GM12878 (cell line): ENCODE measurements around the gene TBC1D10A. TPM values are rescaled to one million over a fixed set of nuclear protein-coding genes. Genes with fewer than 3 reads are reported as not detected.

ENCODE experiments used
- ATAC-seq: fragments of 200-7000 bp; cut with Tn5 transposase; 3 replicates; pipeline ENCODE4 v1.9.1; 2020; ENCODE audit warnings: mild to moderate bottlenecking, moderate library complexity
- BruUV-seq: library from RNA; stranded (reverse); fragments of 400-500 nt; replicated peaks from 2 replicates; lab custom pipeline; 2021; lab: Mats Ljungman, UMichigan
- CTCF ChIA-PET: fragments of 300-600 bp; sonication (Branson Sonifier 250); formaldehyde crosslinking; extraction: SDS; loops from one replicate; lab custom pipeline; 2021; ENCODE audit warnings: inconsistent platforms; lab: Yijun Ruan, JAX
- POLR2A ChIA-PET: fragments of 350-600 bp; formaldehyde crosslinking; extraction: SDS; loops from one replicate; lab custom pipeline; 2021; ENCODE audit warnings: inconsistent platforms; lab: Charles Lee
- RAD21 ChIA-PET: fragments of 300-600 bp; sonication (Branson Sonifier 250); formaldehyde crosslinking; loops from one replicate; lab custom pipeline; 2023; ENCODE audit warnings: antibody characterized with exemption; ENCODE audit not compliant: unreplicated experiment; lab: Charles Lee
- SMC1A ChIA-PET: fragments of 300-600 bp; sonication (Branson Sonifier 250); formaldehyde crosslinking; loops from one replicate; lab custom pipeline; 2023; ENCODE audit not compliant: unreplicated experiment, uncharacterized antibody; lab: Charles Lee
- DNase-seq: peaks from one replicate; pipeline ENCODE4 v3.0.0-alpha.2; 2011; ENCODE audit warnings: low read depth, low spot score
- FAIRE-seq: peaks from 3 replicates; lab custom pipeline; 2011; peaks lifted over from hg19 to GRCh38; lab: Jason Lieb, UNC
- H2AFZ ChIP-seq: 2 replicates; pipeline ENCODE4 v1.6.0; 2011; ENCODE audit warnings: low read depth, low read length, control low read depth; ENCODE audit not compliant: control insufficient read depth
- H3K27ac ChIP-seq: 2 replicates; pipeline ENCODE4 v1.5.1; 2011; ENCODE audit warnings: control low read depth; ENCODE audit not compliant: control insufficient read depth, insufficient read depth
- H3K27me3 ChIP-seq, 2 experiments: replicated peaks in 1 of 2; 2 replicates each; pipeline versions ENCODE4 v1.6.0 to v1.6.1; 2011; ENCODE audit warnings: low read length in 1 of 2; ENCODE audit not compliant: control insufficient read depth in 2 of 2, insufficient read depth in 2 of 2
- H3K36me3 ChIP-seq, 2 experiments: 2 replicates each; pipeline ENCODE4 v1.5.1; 2011; ENCODE audit warnings: low read length in 1 of 2; ENCODE audit not compliant: control insufficient read depth in 2 of 2, insufficient read depth in 2 of 2
- H3K4me1 ChIP-seq: 2 replicates; pipeline ENCODE4 v1.6.1; 2011; ENCODE audit warnings: mild to moderate bottlenecking, low read length, moderate library complexity, mixed read lengths; ENCODE audit not compliant: control insufficient read depth, insufficient read depth
- H3K4me2 ChIP-seq: 2 replicates; pipeline ENCODE4 v1.6.0; 2011; ENCODE audit warnings: control low read depth; ENCODE audit not compliant: control insufficient read depth, insufficient read depth
- H3K4me3 ChIP-seq: fragments of 200-600 bp; sonication (generic); 2 replicates; pipeline ENCODE4 v1.5.1; 2016
- H3K79me2 ChIP-seq: 2 replicates; pipeline ENCODE4 v1.6.0; 2011; ENCODE audit warnings: low read length; ENCODE audit not compliant: control insufficient read depth, insufficient read depth
- H3K9ac ChIP-seq: 2 replicates; pipeline ENCODE4 v1.8.0; 2011; ENCODE audit warnings: low read length, control low read depth, mixed read lengths; ENCODE audit not compliant: control insufficient read depth, insufficient read depth
- H3K9me3 ChIP-seq: replicated peaks from 3 replicates; pipeline ENCODE4 v1.5.1; 2011; ENCODE audit warnings: mild to moderate bottlenecking, low read length; ENCODE audit not compliant: control insufficient read depth, insufficient read depth
- H4K20me1 ChIP-seq: 2 replicates; pipeline ENCODE4 v1.6.0; 2011; ENCODE audit not compliant: control insufficient read depth, insufficient read depth
- CBX5 ChIP-seq: sonication (generic); IDR thresholded peaks from 2 replicates; pipeline ENCODE4 v1.6.1; 2016; ENCODE audit warnings: low read depth, moderate library complexity, mild to moderate bottlenecking, inconsistent platforms
- FOS ChIP-seq: IDR thresholded peaks from 3 replicates; pipeline ENCODE4 v1.6.1; 2011; ENCODE audit warnings: borderline replicate concordance; ENCODE audit not compliant: insufficient read length; ENCODE audit errors: extremely low read depth
- LARP7 ChIP-seq: fragments of 450-650 bp; IDR thresholded peaks from 2 replicates; pipeline ENCODE4 v1.6.1; 2017; ENCODE audit warnings: mild to moderate bottlenecking
- NFYB ChIP-seq: IDR thresholded peaks from 2 replicates; pipeline ENCODE4 v1.6.1; 2011; ENCODE audit warnings: low read depth, mild to moderate bottlenecking, low read length, improper control_type of control experiment, moderate library complexity; ENCODE audit not compliant: insufficient read depth
- NR2F1 ChIP-seq: fragments of 450-650 bp; conservative IDR thresholded peaks from 2 replicates; pipeline ENCODE4 v1.6.1; 2017; ENCODE audit warnings: mild to moderate bottlenecking
- RBBP5 ChIP-seq: fragments of 200-600 bp; sonication (generic); conservative IDR thresholded peaks from 2 replicates; pipeline ENCODE4 v1.6.1; 2016
- RUNX3 ChIP-seq: IDR thresholded peaks from 2 replicates; pipeline ENCODE4 v1.6.1; 2012; ENCODE audit warnings: low read length, inconsistent platforms
- SIN3A ChIP-seq: IDR thresholded peaks from 2 replicates; pipeline ENCODE4 v1.6.1; 2012; ENCODE audit warnings: low read depth, low read length, improper control_type of control experiment
- SIX5 ChIP-seq: IDR thresholded peaks from 2 replicates; pipeline ENCODE4 v1.6.1; 2011; ENCODE audit warnings: mild to moderate bottlenecking, low read depth, low read length, moderate library complexity; ENCODE audit not compliant: severe bottlenecking
- SMAD1 ChIP-seq: fragments of 450-650 bp; IDR thresholded peaks from 2 replicates; pipeline ENCODE4 v1.6.1; 2018; ENCODE audit warnings: mild to moderate bottlenecking, low read depth; ENCODE audit not compliant: partially characterized antibody
- TCF7 ChIP-seq: IDR thresholded peaks from 2 replicates; pipeline ENCODE4 v1.6.1; 2014; ENCODE audit warnings: antibody characterized with exemption, borderline replicate concordance
- WRNIP1 ChIP-seq: IDR thresholded peaks from 2 replicates; pipeline ENCODE4 v1.6.1; 2011; ENCODE audit warnings: low read depth, low read length, improper control_type of control experiment, borderline replicate concordance
- YBX1 ChIP-seq: fragments of 450-650 bp; IDR thresholded peaks from 2 replicates; pipeline ENCODE4 v1.6.1; 2016; ENCODE audit warnings: antibody characterized with exemption
- ZNF622 ChIP-seq: fragments of 450-650 bp; IDR thresholded peaks from 2 replicates; pipeline ENCODE4 v1.6.1; 2017; ENCODE audit warnings: mild to moderate bottlenecking, inconsistent platforms
- WGBS: methylation state at CpG from one replicate; pipeline ENCODE4 v1.1.6; 2016; ENCODE audit warnings: low lambda C conversion rate; ENCODE audit not compliant: insufficient replicate concordance, insufficient coverage; ENCODE audit errors: missing lambda C conversion rate; 5-methylcytosine and 5-hydroxymethylcytosine counted together
- in situ Hi-C: fragments of 300-500 bp; cut with MboI; formaldehyde crosslinking; loops from 9 replicates; pipeline ENCODE4 v1.14.3; 2018; ENCODE audit warnings: mixed read lengths
- intact Hi-C: fragments of 100-400 bp; cut with micrococcal nuclease; formaldehyde crosslinking; loops from one replicate; pipeline ENCODE4 v1.14.2; 2022; ENCODE audit not compliant: unreplicated experiment
- polyA plus RNA-seq, 11 experiments: library from polyadenylated mRNA; depleted of rRNA in 4 of 11; unstranded in 6 of 11; stranded (reverse) in 5 of 11; fragments of >200 nt; fragmentation: Nextera tagmentation in 4 of 11; fragmentation: Illumina TruSeq in 1 of 11; extraction: Ambion mirVana in 4 of 11; extraction: Trizol in 1 of 11; gene quantifications; 1 replicate in 1 of 11; 2 replicates in 10 of 11; pipeline versions ENCODE4 v1.2.1 to v1.2.3, GENCODE V29; 2011 to 2016; ENCODE audit warnings: inconsistent platforms in 2 of 11, missing spikeins in 2 of 11, low read depth in 1 of 11
- total RNA-seq, 4 experiments: library from RNA; depleted of rRNA in 3 of 4; stranded (reverse); fragments of >200 nt in 3 of 4; fragmentation: Illumina TruSeq in 1 of 4; extraction: Trizol in 1 of 4; gene quantifications; 2 replicates each; pipeline versions ENCODE4 v1.2.1 to v1.2.3, GENCODE V29; 2013 to 2021
- TF ChIP-seq, protein P1 (sequence below): IDR thresholded peaks from 2 replicates; pipeline ENCODE4 v1.6.1; 2012; ENCODE audit warnings: improper control_type of control experiment, low read depth, low read length; ENCODE audit not compliant: insufficient replicate concordance
- TF ChIP-seq, protein P2 (sequence below): fragments of 450-650 bp; IDR thresholded peaks from 2 replicates; pipeline ENCODE4 v1.6.1; 2016; ENCODE audit warnings: mild to moderate bottlenecking
- TF ChIP-seq, protein P3 (sequence below): fragments of 450-650 bp; IDR thresholded peaks from 2 replicates; pipeline ENCODE4 v1.6.1; 2017; ENCODE audit warnings: mild to moderate bottlenecking

TBC1D10A gene
- total and polyA plus RNA-seq, 10 of the 15 experiments (the other 5 are each of a cell fraction or from before 2014, with no cell fraction given), result 0.27 to 25.7 (median 15.3) TPM

DNA sequence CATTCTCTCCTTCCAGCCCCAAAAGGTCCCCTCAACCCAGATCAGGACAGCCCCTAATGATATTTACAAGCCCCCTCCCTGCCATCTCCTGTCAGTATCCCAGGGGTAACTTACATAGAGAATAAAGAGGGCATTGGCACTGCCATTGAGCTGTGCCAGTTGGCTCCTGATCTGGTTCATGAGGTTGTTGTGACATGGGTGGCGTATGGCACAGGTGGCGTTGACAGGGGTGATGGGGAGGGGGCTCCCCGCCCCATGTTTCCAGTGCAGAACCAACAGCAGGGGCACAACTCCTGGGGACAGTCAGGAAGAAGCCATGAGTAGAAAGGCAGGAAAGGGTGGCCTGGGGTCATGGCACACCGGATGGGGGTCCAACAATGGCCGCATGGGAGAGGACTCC, 82.1 kb downstream of the TBC1D10A start (continued):
- TF ChIP-seq, protein P1, sequence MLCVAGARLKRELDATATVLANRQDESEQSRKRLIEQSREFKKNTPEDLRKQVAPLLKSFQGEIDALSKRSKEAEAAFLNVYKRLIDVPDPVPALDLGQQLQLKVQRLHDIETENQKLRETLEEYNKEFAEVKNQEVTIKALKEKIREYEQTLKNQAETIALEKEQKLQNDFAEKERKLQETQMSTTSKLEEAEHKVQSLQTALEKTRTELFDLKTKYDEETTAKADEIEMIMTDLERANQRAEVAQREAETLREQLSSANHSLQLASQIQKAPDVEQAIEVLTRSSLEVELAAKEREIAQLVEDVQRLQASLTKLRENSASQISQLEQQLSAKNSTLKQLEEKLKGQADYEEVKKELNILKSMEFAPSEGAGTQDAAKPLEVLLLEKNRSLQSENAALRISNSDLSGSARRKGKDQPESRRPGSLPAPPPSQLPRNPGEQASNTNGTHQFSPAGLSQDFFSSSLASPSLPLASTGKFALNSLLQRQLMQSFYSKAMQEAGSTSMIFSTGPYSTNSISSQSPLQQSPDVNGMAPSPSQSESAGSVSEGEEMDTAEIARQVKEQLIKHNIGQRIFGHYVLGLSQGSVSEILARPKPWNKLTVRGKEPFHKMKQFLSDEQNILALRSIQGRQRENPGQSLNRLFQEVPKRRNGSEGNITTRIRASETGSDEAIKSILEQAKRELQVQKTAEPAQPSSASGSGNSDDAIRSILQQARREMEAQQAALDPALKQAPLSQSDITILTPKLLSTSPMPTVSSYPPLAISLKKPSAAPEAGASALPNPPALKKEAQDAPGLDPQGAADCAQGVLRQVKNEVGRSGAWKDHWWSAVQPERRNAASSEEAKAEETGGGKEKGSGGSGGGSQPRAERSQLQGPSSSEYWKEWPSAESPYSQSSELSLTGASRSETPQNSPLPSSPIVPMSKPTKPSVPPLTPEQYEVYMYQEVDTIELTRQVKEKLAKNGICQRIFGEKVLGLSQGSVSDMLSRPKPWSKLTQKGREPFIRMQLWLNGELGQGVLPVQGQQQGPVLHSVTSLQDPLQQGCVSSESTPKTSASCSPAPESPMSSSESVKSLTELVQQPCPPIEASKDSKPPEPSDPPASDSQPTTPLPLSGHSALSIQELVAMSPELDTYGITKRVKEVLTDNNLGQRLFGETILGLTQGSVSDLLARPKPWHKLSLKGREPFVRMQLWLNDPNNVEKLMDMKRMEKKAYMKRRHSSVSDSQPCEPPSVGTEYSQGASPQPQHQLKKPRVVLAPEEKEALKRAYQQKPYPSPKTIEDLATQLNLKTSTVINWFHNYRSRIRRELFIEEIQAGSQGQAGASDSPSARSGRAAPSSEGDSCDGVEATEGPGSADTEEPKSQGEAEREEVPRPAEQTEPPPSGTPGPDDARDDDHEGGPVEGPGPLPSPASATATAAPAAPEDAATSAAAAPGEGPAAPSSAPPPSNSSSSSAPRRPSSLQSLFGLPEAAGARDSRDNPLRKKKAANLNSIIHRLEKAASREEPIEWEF, result no peak
- no peak for TF ChIP-seq NR2F1

DNA sequence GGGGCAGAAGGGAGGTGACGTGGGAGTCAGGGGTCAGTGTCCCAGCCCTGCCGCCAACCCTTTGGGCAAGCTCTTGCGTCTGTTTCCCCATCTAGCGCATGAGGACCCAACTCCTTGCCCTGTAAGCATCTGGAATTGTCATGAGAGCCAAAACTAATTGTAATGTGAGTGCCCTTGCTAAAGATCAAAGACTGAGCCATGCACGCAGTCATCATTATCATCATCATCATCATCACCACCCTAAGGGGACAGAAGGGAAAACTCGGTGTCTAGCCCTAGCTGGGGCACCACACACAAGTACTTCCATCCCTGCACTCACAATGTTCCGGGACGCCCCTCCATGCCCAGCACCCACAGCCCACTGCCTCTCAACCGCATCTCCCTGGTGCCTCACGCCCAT, 82.7 kb downstream of the TBC1D10A start:
- H3K79me2 ChIP-seq, result no peaks in the 10 kb centered on the region
- H3K9me3 ChIP-seq, result no peaks in the 10 kb centered on the region
- in situ Hi-C loops (no loop called here), intact Hi-C loops (no loop called here)
- peaks cover 4 to 6% of the 10 kb centered on the region in 2 experiments; a peak in 2 of 4 replicates for H3K27me3 ChIP-seq
- no peaks in the 10 kb centered on the region for H3K36me3 ChIP-seq
- DNase-seq (no peak), ATAC-seq (no peak), FAIRE-seq (no peak)
- CTCF ChIA-PET, result interaction anchor here (0.7 kb wide), 1 partner anchor 42 kb away, joined by 3 read pairs; no protein-coding TSS in a partner anchor
- BruUV-seq, result no TSS peak
- H3K27ac ChIP-seq, result no peak overlapping the region
- SMC1A ChIA-PET, result no interaction called here
- 74% methylated on average over 10 of the region's 10 CpGs for WGBS
- no peaks in the 10 kb centered on the region for H3K4me1 ChIP-seq
- no peak overlapping the region for H2AFZ ChIP-seq
- H3K4me2 ChIP-seq, result no peak overlapping the region
- TF ChIP-seq FOS, result no peak
- TF ChIP-seq ZNF622, result no peak
- TF ChIP-seq, protein P2, sequence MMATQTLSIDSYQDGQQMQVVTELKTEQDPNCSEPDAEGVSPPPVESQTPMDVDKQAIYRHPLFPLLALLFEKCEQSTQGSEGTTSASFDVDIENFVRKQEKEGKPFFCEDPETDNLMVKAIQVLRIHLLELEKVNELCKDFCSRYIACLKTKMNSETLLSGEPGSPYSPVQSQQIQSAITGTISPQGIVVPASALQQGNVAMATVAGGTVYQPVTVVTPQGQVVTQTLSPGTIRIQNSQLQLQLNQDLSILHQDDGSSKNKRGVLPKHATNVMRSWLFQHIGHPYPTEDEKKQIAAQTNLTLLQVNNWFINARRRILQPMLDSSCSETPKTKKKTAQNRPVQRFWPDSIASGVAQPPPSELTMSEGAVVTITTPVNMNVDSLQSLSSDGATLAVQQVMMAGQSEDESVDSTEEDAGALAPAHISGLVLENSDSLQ, result no peak
- TF ChIP-seq WRNIP1, result no peak
- TF ChIP-seq YBX1, result no peak
- no peak for TF ChIP-seq RBBP5
- TF ChIP-seq SIX5, result no peak
- TF ChIP-seq LARP7, result no peak
- TF ChIP-seq TCF7, result no peak
- no peak for TF ChIP-seq RUNX3
- no peak for TF ChIP-seq SIN3A
- no peak for TF ChIP-seq SMAD1
- TF ChIP-seq NFYB, result no peak
- no peak for TF ChIP-seq CBX5
- TF ChIP-seq, protein P3, sequence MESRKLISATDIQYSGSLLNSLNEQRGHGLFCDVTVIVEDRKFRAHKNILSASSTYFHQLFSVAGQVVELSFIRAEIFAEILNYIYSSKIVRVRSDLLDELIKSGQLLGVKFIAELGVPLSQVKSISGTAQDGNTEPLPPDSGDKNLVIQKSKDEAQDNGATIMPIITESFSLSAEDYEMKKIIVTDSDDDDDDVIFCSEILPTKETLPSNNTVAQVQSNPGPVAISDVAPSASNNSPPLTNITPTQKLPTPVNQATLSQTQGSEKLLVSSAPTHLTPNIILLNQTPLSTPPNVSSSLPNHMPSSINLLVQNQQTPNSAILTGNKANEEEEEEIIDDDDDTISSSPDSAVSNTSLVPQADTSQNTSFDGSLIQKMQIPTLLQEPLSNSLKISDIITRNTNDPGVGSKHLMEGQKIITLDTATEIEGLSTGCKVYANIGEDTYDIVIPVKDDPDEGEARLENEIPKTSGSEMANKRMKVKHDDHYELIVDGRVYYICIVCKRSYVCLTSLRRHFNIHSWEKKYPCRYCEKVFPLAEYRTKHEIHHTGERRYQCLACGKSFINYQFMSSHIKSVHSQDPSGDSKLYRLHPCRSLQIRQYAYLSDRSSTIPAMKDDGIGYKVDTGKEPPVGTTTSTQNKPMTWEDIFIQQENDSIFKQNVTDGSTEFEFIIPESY, result no peak
- TF ChIP-seq NR2F1, result no peak
- no peaks in the 10 kb centered on the region for H4K20me1 ChIP-seq
- RAD21 ChIA-PET, result no interaction called here
- no peak overlapping the region for H3K9ac ChIP-seq
- POLR2A ChIA-PET, result interaction anchor here (0.6 kb wide), 1 partner anchor 760 kb away, joined by 3 read pairs; no protein-coding TSS in a partner anchor
- no peak overlapping the region for H3K4me3 ChIP-seq
